ENCODE measurements around the gene MFN2. TPM values are rescaled to one million over a fixed set of nuclear protein-coding genes. Genes with fewer than 3 reads are reported as not detected.

The MFN2 gene
- total RNA-seq, 1 donor from 2014 or later = 71.1 TPM

DNA sequence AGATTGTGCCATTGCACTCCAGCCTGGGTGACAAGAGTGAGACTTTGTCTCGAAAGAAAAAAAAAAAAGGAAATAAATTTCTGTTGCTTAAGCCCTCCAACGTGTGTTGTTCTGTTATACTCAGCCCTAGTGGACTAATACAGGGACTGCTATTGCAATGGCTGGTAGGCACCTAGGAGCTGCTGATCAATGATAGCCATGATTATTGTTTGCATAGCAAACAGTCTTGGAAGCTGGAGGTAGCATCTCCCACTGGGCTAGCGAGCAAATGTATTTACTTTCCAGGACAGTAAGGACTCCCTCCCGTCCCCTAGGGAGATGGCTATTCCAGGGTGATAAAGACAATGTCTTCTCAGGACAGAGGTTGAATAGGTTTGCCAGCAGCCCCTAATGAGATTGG is 69.4 kb downstream of the MFN2 start:
- DNase-seq (ENCODE audit: low spot score) = no peak

DNA sequence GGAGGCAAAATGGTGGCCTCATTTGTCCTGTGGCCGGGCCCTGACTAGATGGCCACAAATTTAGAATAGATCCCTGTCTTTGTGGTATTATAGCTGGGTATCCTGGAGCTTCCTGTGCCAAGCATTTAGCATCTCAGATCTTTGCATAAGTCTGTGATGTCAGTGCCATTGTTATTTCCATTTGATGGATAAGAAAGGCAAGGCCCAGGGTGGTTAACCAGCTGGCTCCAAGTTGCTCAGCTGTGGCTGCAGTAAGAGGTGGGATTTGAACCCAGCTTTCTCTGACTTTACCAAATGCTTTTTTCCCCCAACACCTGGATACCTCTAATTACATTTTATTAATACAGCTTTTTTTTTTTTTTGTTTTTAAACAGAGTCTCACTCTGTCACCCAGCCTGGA is 71.1 kb downstream of the MFN2 start:
- DNase-seq (ENCODE audit: low spot score) = no peak

DNA sequence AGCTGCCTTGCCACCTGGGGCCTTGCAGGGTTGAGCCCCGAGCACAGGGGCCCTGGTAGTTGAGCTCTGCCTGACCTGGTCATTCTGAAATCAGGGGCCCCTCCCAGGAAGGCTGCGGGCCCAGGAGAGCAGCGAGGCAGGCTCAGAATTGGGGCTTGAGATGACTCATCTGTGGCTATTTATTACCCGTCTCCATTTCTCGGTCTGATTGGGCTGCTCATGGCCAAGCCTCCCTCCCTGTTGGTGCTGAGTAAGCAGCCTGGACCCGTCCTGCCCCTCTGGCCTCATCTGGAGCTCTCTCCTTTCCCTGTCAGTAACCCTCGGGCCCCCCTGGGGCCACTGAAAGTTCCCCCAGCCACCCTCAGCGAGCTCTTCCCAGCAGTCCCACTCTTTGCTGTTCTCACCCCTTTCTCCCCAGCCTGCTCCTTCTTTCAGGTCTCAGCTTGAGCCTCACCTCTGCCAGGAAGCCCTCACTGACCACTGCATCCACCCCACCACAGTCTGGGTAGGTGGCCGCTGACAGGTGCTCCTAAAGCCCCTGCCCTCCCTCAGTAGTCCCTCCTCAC is 71.8 kb downstream of the MFN2 start:
- DNase-seq (ENCODE audit: low spot score) = peak; percentile 44

DNA sequence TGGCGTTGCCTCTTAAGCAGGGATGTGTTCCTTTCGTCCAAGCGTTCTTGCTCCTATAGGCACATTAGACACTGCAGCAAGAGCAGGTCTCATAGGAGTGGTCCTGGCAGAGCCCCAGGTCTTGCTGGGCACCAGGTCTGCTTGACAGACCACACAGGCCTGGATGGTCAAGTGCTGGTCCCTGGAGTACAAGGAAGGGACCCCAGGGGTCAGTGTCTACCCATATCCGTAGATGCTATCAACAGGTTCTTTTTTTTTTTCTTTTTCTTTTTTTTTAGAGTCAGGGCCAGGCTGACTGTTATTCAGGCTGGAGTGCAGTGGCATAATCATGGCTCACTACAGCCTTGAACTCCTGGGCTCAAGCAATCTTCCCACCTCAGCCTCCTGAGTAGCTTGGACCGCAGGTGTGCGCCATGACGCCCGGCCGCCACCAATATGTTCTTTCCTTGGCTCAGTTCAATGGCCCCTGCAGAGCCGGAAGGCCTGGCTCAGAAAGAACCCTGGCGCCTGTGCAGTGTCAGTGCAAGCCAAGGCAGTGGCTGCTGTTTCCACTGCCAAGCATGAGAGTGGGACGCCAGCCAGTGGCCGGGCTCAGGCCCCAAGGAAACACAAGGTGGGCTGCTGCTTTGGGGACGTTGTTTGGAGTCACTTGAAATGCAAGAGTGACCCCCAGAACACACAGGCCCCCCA is 72.9 kb downstream of the MFN2 start:
- DNase-seq (ENCODE audit: low spot score) = peak; percentile 40

DNA sequence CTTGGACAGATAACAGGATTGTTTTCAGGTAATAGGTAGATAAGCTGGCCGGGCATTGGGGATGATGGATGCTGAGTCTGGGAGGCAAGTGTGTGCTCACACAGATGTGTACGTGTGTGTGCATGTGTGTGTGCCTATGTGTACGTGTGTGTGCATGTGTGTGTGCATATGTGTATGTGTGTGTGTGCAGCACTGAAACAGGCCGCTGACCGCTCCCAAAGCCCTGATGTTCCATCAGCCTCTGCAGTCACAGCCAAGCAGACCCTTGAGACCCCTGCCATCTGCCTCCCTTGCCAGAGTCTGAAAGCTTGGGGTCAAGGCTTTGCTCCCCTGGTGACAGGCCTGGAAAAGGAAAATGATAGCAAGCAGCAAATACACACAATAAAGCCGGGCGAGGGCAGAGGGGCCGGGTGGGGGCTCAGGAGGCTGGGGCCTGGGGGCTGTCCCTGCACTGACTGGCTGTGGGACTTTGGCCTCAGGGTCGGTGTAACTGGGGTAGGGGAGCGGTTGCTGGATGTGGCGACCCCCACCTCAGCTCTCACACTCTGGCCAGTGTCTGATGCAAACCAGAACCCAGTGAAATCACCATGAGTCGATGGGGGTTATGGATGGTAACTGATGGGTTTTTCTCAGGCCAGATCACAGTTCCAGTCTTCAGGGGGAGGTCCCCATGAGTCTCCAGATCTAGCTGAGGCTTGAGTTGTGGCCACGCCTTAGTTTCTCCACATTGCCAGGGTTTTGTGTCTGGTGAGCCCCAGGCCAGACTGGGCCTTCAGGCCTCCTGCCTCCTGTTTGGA is 73.7 kb downstream of the MFN2 start:
- no peak for DNase-seq (ENCODE audit: low spot score)

DNA sequence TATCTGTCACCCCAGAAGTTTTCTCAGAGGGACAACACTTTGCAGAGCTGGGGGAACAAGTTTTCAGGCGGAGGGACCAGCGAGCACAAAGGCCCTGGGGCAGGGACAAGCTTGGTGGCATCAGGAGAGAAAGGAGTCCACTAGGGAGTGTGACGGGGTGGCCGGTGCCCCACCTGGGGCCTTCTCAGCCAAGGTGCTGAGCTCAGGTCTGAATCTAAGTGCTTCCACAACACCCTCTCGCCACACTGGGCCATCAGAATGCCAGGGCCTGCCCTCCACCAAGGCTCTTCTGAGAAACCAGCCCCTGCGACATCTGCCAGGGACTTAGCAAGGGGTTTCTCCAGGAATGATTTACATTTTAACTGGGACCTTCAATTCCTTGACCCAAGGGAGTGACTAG is 75.0 kb downstream of the MFN2 start:
- no peak for DNase-seq (ENCODE audit: low spot score)

DNA sequence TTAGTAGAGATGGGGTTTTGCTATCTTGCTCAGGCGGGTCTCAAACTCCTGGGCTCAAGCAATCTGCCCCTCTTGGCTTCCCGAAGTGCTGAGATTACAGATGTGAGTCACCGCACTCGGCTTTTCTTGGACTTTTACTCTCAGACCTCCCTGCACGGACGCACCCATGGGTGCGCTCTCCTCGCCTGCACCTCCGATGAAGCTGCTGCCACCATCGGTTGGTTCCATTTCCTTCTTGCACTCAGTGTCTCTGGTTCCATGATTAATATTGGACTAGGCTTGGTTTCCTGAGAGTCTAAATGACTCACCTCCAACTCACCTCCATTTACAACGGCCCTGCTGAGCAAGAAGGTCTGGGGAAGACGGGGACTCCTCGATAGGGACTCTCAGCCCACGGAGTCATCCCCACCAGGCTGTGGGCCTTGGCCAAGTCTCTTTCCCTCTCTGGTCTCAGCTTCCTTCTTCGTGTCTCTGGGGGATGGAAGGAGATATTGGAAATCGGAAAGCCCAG is 76.1 kb downstream of the MFN2 start:
- DNase-seq (ENCODE audit: low spot score) = no peak

DNA sequence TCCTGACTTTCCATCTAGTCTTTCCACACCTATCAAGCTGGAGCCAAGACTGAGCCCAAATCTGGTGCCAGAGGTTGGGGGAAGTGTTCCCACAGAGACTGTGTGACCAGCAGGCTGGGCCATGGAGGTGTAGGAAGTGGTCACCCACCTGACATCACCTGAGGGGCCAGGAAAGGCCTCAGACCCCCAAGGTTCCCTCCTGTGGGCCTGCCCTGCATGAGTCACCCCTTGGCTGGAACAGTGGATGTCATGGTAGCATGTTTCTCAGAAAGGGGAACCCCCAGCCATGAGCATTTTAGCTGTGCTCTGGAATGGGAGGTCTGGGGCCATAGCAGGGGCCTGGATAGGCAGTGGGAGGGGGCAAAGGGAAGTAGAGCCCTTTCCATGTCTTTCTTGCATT is 77.1 kb downstream of the MFN2 start:
- DNase-seq (ENCODE audit: low spot score) = no peak

DNA sequence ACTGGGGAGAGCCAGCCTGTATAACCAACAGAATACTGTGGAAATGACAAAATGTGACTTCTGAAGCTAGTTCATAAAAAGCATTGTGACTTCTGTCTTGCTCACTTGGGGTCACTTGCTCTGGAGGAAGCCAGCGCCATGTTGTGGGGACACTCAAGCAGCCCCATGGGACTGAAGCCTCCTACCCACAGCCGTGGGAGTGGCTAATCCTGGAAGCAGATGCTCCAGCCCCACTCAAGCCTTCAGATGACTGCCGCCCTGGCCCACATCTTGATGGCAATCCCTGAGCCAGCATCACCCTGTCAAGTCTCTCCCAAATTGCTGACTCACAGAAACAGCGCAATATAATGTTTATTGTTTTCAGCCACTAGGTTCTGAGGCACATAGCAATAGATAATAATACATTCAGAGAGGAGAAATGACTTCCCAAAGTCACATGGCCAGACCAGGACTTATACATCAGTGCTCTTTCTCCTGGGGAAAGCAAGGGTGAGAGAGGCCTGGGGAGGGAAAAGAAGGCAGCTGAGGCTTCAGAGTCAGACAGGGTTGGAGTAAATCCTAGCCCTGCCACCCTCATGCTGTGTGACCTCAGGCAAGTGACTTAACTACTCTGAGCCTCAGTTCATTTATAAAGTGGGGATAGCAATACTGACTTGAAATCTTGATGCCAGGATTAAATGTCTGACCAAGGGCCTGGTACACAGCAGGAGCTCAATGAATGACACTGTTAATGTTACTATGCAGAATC is 77.9 kb downstream of the MFN2 start:
- DNase-seq (ENCODE audit: low spot score) = no peak

DNA sequence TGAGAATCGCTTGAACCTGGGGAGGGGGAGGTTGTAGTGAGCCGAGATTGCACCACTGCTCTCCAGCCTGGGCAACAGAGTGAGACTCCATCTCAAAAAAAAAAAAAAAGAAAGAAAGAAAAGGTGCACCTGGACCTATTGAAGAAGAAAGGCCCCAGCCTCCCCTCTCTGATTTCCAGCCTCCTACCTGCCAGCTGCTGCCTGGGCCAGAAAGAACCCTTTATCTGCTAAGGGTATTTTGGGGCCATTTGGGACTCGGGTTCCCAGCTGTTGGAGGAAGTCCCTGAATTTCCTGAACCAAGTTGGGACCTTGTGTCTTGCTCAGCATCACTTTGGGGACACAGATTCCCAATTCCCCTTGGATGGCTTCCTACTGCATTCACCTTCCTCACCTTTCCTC is 79.0 kb downstream of the MFN2 start:
- DNase-seq (ENCODE audit: low spot score) = no peak

DNA sequence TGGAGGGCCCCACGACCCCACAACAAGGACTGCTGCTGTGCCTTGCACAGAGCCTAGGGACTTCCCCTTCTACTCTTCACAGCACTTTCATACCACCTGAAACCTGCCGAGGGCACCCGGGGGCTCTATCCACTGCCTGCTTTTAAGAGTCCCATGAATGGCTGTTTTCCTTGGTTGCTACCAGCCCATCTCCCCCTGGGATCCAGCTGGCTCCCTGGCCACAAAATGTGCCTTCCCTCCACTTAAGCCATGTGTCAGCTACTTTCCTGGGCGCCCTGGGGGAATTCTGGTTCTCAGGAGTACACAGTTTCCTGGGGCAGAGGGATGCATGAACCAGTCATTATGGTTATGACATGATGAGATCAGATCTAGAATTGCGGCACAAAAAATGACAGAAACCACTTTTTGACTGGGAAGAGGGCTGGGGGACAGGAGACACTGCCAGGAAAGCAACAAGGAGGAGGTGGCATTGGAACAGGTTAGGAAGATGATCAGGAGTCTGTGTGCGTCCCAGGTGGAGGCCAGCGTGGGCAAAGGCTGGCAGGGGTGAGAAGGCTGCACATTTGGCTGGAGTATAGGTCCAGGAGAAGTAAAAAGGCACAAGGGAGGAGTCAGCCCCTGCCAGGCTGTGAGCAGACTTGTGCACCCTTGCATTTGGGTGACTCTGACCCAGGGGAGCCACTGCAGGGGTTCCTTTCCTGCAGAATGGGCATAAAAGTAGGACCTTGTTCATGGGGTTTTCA is 79.6 kb downstream of the MFN2 start:
- no peak for DNase-seq (ENCODE audit: low spot score)

DNA sequence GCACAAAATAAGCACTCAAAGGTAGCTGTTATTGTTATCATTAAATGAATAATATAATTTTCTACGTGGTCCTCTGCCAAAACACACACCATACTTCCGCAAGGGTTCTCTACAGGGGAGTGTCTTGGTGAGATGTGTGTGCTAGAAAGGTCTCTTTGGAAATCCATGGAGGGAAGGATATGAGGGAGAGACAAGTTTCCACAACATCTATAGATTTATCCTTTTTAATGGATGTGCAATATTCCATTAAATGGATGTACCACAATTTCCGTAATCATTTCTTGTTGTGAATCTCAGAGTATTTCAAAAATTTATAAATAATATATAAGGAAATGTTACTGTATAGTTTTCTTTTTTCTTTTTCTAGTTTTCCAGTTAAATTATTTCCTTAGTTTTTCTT is 80.3 kb downstream of the MFN2 start:
- DNase-seq (ENCODE audit: low spot score) = no peak

Other genes starting within 250 kb of the MFN2 start
- gene AGTRAP, start 244.3 kb upstream of the MFN2 start, total RNA-seq = 38.7 TPM
- 0.29 TPM for gene C1orf167, start 218.3 kb upstream of the MFN2 start, total RNA-seq
- 47.2 TPM for gene MTHFR, start 174.5 kb upstream of the MFN2 start, total RNA-seq
- 27.1 TPM for gene CLCN6, start 174.3 kb upstream of the MFN2 start, total RNA-seq
- gene NPPA, start 132.7 kb upstream of the MFN2 start, total RNA-seq = not detected
- gene NPPB, start 121.5 kb upstream of the MFN2 start, total RNA-seq = not detected
- gene KIAA2013, start 54.0 kb upstream of the MFN2 start, total RNA-seq = 68.1 TPM
- gene PLOD1, start 45.7 kb upstream of the MFN2 start, total RNA-seq = 100 TPM
- 20.9 TPM for gene MIIP, start 39.1 kb downstream of the MFN2 start, total RNA-seq
- 2.3 TPM for gene TNFRSF8, start 82.9 kb downstream of the MFN2 start, total RNA-seq
- 50.4 TPM for gene TNFRSF1B, start 186.5 kb downstream of the MFN2 start, total RNA-seq
- 69.0 TPM for gene VPS13D, start 249.6 kb downstream of the MFN2 start, total RNA-seq

Data from mucosa of gallbladder (tissue), 1 donor.